WTC11 (cell line): ENCODE measurements around the gene ADD2.

Experiments
- CREM ChIP-seq: sonication (generic); formaldehyde crosslinking; IDR thresholded peaks from 2 replicates; pipeline ENCODE4 v1.8.1; 2022; ENCODE audit warnings: mild to moderate bottlenecking, missing genetic modification reagents, moderate library complexity
- KAT7 ChIP-seq: sonication (generic); formaldehyde crosslinking; IDR thresholded peaks from 2 replicates; pipeline ENCODE4 v1.8.1; 2023; ENCODE audit warnings: missing genetic modification reagents, mild to moderate bottlenecking, borderline replicate concordance
- NFYB ChIP-seq: sonication (generic); formaldehyde crosslinking; conservative IDR thresholded peaks from 2 replicates; pipeline ENCODE4 v1.8.0; 2022; ENCODE audit warnings: low read depth, missing genetic modification reagents
- NR2C2 ChIP-seq: sonication (generic); formaldehyde crosslinking; IDR thresholded peaks from 2 replicates; pipeline ENCODE4 v1.8.0; 2022; ENCODE audit warnings: mild to moderate bottlenecking, missing genetic modification reagents
- NR3C1 ChIP-seq: sonication (generic); formaldehyde crosslinking; conservative IDR thresholded peaks from 2 replicates; pipeline ENCODE4 v1.8.1; 2023; ENCODE audit warnings: low read depth, mild to moderate bottlenecking, missing genetic modification reagents
- SMAD3 ChIP-seq: sonication (generic); formaldehyde crosslinking; IDR thresholded peaks from 2 replicates; pipeline ENCODE4 v1.8.0; 2022; ENCODE audit warnings: missing genetic modification reagents, mild to moderate bottlenecking, borderline replicate concordance
- ZNF317 ChIP-seq: sonication (generic); formaldehyde crosslinking; IDR thresholded peaks from 2 replicates; pipeline ENCODE4 v1.8.1; 2023; ENCODE audit warnings: low read depth, mild to moderate bottlenecking, moderate library complexity, missing genetic modification reagents, borderline replicate concordance
- TF ChIP-seq, protein P1 (sequence below): fragments of 200-600 bp; IDR thresholded peaks from 2 replicates; pipeline ENCODE4 v1.8.0; 2022; ENCODE audit warnings: antibody characterized with exemption
- TF ChIP-seq, protein P2 (sequence below): sonication (generic); formaldehyde crosslinking; IDR thresholded peaks from 2 replicates; pipeline ENCODE4 v1.8.1; 2023; ENCODE audit warnings: mild to moderate bottlenecking, moderate library complexity, missing genetic modification reagents
- TF ChIP-seq, protein P3 (sequence below): sonication (generic); formaldehyde crosslinking; IDR thresholded peaks from 2 replicates; pipeline ENCODE4 v1.8.1; 2023; ENCODE audit warnings: mild to moderate bottlenecking, missing genetic modification reagents, moderate library complexity
- TF ChIP-seq, protein P4 (sequence below): sonication (generic); formaldehyde crosslinking; IDR thresholded peaks from 2 replicates; pipeline ENCODE4 v1.8.0; 2022; ENCODE audit warnings: mild to moderate bottlenecking, missing genetic modification reagents
- TF ChIP-seq, protein P5 (sequence below): sonication (generic); formaldehyde crosslinking; IDR thresholded peaks from 2 replicates; pipeline ENCODE4 v1.8.0; 2022; ENCODE audit warnings: mild to moderate bottlenecking, missing genetic modification reagents
- TF ChIP-seq, protein P6 (sequence below): fragments of 250-450 bp; sonication (Bioruptor Pico); IDR thresholded peaks from 2 replicates; pipeline ENCODE4 v1.8.0; 2021; ENCODE audit warnings: mild to moderate bottlenecking

DNA sequence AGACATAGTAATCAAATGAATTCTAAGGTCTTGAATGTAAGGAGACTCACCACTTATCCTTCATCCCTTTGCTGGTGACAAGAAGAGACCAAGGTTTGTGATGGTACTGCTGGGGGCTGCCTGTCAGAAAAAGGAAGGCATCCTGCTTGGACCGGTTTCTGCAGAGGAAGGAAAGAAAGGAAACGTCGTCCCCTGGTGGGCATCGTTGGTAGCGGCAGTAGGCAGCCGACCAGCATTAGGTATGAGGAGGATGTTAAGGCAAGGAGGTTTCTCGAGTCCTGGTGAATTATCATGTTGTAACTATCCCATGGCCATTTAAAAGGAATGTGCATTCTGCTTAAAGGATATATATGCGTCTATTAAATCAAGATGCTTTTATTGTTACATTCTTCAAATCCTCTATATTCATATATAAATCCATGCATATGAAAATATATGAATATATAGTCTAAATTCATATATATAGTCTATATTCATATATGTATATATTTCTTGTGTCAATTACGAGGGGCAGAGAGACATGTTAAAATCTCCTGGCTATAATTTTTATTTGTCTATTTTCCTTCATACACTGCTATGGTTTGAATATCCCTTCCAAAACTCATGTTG, 120.0 kb downstream of the ADD2 start:
- TF ChIP-seq, protein P1, sequence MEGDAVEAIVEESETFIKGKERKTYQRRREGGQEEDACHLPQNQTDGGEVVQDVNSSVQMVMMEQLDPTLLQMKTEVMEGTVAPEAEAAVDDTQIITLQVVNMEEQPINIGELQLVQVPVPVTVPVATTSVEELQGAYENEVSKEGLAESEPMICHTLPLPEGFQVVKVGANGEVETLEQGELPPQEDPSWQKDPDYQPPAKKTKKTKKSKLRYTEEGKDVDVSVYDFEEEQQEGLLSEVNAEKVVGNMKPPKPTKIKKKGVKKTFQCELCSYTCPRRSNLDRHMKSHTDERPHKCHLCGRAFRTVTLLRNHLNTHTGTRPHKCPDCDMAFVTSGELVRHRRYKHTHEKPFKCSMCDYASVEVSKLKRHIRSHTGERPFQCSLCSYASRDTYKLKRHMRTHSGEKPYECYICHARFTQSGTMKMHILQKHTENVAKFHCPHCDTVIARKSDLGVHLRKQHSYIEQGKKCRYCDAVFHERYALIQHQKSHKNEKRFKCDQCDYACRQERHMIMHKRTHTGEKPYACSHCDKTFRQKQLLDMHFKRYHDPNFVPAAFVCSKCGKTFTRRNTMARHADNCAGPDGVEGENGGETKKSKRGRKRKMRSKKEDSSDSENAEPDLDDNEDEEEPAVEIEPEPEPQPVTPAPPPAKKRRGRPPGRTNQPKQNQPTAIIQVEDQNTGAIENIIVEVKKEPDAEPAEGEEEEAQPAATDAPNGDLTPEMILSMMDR: peak; percentile 88
- TF ChIP-seq, protein P2, sequence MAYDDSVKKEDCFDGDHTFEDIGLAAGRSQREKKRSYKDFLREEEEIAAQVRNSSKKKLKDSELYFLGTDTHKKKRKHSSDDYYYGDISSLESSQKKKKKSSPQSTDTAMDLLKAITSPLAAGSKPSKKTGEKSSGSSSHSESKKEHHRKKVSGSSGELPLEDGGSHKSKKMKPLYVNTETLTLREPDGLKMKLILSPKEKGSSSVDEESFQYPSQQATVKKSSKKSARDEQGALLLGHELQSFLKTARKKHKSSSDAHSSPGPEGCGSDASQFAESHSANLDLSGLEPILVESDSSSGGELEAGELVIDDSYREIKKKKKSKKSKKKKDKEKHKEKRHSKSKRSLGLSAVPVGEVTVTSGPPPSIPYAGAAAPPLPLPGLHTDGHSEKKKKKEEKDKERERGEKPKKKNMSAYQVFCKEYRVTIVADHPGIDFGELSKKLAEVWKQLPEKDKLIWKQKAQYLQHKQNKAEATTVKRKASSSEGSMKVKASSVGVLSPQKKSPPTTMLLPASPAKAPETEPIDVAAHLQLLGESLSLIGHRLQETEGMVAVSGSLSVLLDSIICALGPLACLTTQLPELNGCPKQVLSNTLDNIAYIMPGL (CRISPR knock-in tag): no peak
- TF ChIP-seq SMAD3 (CRISPR knock-in tag) (no peak), CREM (no peak), NR2C2 (CRISPR knock-in tag) (no peak), NR3C1 (CRISPR knock-in tag) (no peak), NFYB (CRISPR knock-in tag) (no peak), KAT7 (no peak), ZNF317 (CRISPR knock-in tag) (no peak)
- TF ChIP-seq, protein P3, sequence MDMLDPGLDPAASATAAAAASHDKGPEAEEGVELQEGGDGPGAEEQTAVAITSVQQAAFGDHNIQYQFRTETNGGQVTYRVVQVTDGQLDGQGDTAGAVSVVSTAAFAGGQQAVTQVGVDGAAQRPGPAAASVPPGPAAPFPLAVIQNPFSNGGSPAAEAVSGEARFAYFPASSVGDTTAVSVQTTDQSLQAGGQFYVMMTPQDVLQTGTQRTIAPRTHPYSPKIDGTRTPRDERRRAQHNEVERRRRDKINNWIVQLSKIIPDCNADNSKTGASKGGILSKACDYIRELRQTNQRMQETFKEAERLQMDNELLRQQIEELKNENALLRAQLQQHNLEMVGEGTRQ (CRISPR knock-in tag): no peak
- TF ChIP-seq, protein P4, sequence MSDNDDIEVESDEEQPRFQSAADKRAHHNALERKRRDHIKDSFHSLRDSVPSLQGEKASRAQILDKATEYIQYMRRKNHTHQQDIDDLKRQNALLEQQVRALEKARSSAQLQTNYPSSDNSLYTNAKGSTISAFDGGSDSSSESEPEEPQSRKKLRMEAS (CRISPR knock-in tag): no peak
- TF ChIP-seq, protein P5, sequence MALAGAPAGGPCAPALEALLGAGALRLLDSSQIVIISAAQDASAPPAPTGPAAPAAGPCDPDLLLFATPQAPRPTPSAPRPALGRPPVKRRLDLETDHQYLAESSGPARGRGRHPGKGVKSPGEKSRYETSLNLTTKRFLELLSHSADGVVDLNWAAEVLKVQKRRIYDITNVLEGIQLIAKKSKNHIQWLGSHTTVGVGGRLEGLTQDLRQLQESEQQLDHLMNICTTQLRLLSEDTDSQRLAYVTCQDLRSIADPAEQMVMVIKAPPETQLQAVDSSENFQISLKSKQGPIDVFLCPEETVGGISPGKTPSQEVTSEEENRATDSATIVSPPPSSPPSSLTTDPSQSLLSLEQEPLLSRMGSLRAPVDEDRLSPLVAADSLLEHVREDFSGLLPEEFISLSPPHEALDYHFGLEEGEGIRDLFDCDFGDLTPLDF (CRISPR knock-in tag): no peak
- TF ChIP-seq, protein P6, sequence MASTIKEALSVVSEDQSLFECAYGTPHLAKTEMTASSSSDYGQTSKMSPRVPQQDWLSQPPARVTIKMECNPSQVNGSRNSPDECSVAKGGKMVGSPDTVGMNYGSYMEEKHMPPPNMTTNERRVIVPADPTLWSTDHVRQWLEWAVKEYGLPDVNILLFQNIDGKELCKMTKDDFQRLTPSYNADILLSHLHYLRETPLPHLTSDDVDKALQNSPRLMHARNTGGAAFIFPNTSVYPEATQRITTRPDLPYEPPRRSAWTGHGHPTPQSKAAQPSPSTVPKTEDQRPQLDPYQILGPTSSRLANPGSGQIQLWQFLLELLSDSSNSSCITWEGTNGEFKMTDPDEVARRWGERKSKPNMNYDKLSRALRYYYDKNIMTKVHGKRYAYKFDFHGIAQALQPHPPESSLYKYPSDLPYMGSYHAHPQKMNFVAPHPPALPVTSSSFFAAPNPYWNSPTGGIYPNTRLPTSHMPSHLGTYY (CRISPR knock-in tag): no peak
